H9 (cell line): ENCODE data around the gene MN1. TPM values are rescaled to one million over a fixed set of nuclear protein-coding genes. Genes with fewer than 3 reads are reported as not detected.

ENCODE experiments used
- DNase-seq: peaks from one replicate; pipeline ENCODE4 v3.0.0-alpha.2; 2017
- H2AFZ ChIP-seq: one replicate; pipeline ENCODE4 v1.6.1; 2013; ENCODE audit warnings: mild to moderate bottlenecking, low read length, control low read depth, moderate library complexity
- H2AK5ac ChIP-seq: 2 replicates; pipeline ENCODE4 v1.6.1; 2013; ENCODE audit warnings: low read length, control low read depth, mixed read lengths; ENCODE audit not compliant: insufficient read length
- H2BK120ac ChIP-seq: one replicate; pipeline ENCODE4 v1.6.1; 2013; ENCODE audit warnings: low read depth, mild to moderate bottlenecking, low read length, control low read depth, inconsistent platforms; ENCODE audit not compliant: poor library complexity, severe bottlenecking
- H2BK12ac ChIP-seq: 2 replicates; pipeline ENCODE4 v1.6.1; 2013; ENCODE audit warnings: low read length, control low read depth, mixed read lengths, low read depth; ENCODE audit not compliant: insufficient read length
- H2BK15ac ChIP-seq: 2 replicates; pipeline ENCODE4 v1.6.1; 2013; ENCODE audit warnings: low read depth, low read length, control low read depth
- H2BK20ac ChIP-seq: one replicate; pipeline ENCODE4 v1.6.1; 2013; ENCODE audit warnings: low read depth, mild to moderate bottlenecking, low read length, control low read depth, inconsistent platforms; ENCODE audit not compliant: poor library complexity, severe bottlenecking
- H2BK5ac ChIP-seq: 2 replicates; pipeline ENCODE4 v1.6.1; 2013; ENCODE audit warnings: low read length, control low read depth, mixed read lengths; ENCODE audit not compliant: insufficient read length
- H3K14ac ChIP-seq: 2 replicates; pipeline ENCODE4 v1.6.1; 2013; ENCODE audit warnings: low read length, control low read depth; ENCODE audit not compliant: insufficient read depth
- H3K18ac ChIP-seq: 2 replicates; pipeline ENCODE4 v1.6.1; 2013; ENCODE audit warnings: low read depth, mild to moderate bottlenecking, mixed read lengths, low read length, control low read depth; ENCODE audit not compliant: insufficient read length
- H3K23ac ChIP-seq: 2 replicates; pipeline ENCODE4 v1.6.1; 2013; ENCODE audit warnings: low read length, control low read depth, mixed read lengths, low read depth; ENCODE audit not compliant: insufficient read length
- H3K23me2 ChIP-seq: 2 replicates; pipeline ENCODE4 v1.6.1; 2013; ENCODE audit warnings: low read depth, mild to moderate bottlenecking, mixed read lengths, low read length, control low read depth; ENCODE audit not compliant: insufficient read length, poor library complexity, severe bottlenecking
- H3K27ac ChIP-seq: 2 replicates; pipeline ENCODE4 v1.5.1; 2013; ENCODE audit warnings: low read length, control low read depth, mixed read lengths, low read depth; ENCODE audit not compliant: insufficient read length
- H3K27me3 ChIP-seq: 2 replicates; pipeline ENCODE4 v1.6.1; 2013; ENCODE audit warnings: low read length, control low read depth, inconsistent platforms; ENCODE audit not compliant: insufficient read depth
- H3K4ac ChIP-seq: 2 replicates; pipeline ENCODE4 v1.6.1; 2013; ENCODE audit warnings: low read depth, mild to moderate bottlenecking, control low read depth, inconsistent platforms, low read length, moderate library complexity
- H3K4me1 ChIP-seq: 2 replicates; pipeline ENCODE4 v1.6.1; 2013; ENCODE audit warnings: low read length, control low read depth, inconsistent platforms; ENCODE audit not compliant: insufficient read depth
- H3K4me2 ChIP-seq: 2 replicates; pipeline ENCODE4 v1.6.1; 2013; ENCODE audit warnings: low read length, control low read depth, mixed read lengths; ENCODE audit not compliant: insufficient read length, insufficient read depth
- H3K56ac ChIP-seq: 2 replicates; pipeline ENCODE4 v1.6.1; 2013; ENCODE audit warnings: low read depth, mild to moderate bottlenecking, mixed read lengths, low read length, control low read depth; ENCODE audit not compliant: insufficient read length
- H3K79me1 ChIP-seq: 2 replicates; pipeline ENCODE4 v1.6.1; 2013; ENCODE audit warnings: low read depth, mild to moderate bottlenecking, moderate library complexity, low read length, control low read depth, inconsistent platforms; ENCODE audit not compliant: insufficient read depth, poor library complexity, severe bottlenecking
- H3K79me2 ChIP-seq: 2 replicates; pipeline ENCODE4 v1.6.1; 2013; ENCODE audit warnings: low read length, control low read depth, inconsistent platforms; ENCODE audit not compliant: insufficient read depth
- H3K9ac ChIP-seq: 2 replicates; pipeline ENCODE4 v1.6.1; 2013; ENCODE audit warnings: low read length, control low read depth, mixed read lengths; ENCODE audit not compliant: insufficient read length; ENCODE audit errors: extremely low read depth
- H3K9me3 ChIP-seq: one replicate; pipeline ENCODE4 v1.6.1; 2013; ENCODE audit warnings: low read depth, low read length, inconsistent platforms; ENCODE audit not compliant: control insufficient read depth
- H3T11ph ChIP-seq: one replicate; pipeline ENCODE4 v1.6.1; 2013; ENCODE audit warnings: mild to moderate bottlenecking, low read length, control low read depth, inconsistent platforms
- H4K20me1 ChIP-seq: one replicate; pipeline ENCODE4 v1.6.1; 2013; ENCODE audit not compliant: control insufficient read depth, insufficient read length, insufficient read depth
- H4K5ac ChIP-seq: 2 replicates; pipeline ENCODE4 v1.6.1; 2013; ENCODE audit warnings: low read depth, mild to moderate bottlenecking, mixed read lengths, low read length, control low read depth; ENCODE audit not compliant: insufficient read length
- H4K8ac ChIP-seq: replicated peaks from 2 replicates; pipeline ENCODE4 v1.6.1; 2013; ENCODE audit warnings: low read length, control low read depth, mixed read lengths, low read depth; ENCODE audit not compliant: insufficient read length
- H4K91ac ChIP-seq: 2 replicates; pipeline ENCODE4 v1.6.1; 2013; ENCODE audit warnings: low read depth, mild to moderate bottlenecking, moderate library complexity, mixed read lengths, low read length, control low read depth; ENCODE audit not compliant: insufficient read length
- H3K27ac Mint-ChIP-seq, 3 experiments: 2 replicates in 2 of 3; 3 replicates in 1 of 3; pipeline ENCODE4 v1.8.0; 2020 to 2021; ENCODE audit warnings: mixed read lengths in 3 of 3, mild to moderate bottlenecking in 1 of 3, moderate library complexity in 1 of 3
- H3K27me3 Mint-ChIP-seq: 2 replicates; pipeline ENCODE4 v1.8.0; 2021; ENCODE audit warnings: low read depth, mild to moderate bottlenecking, moderate library complexity, mixed read lengths
- H3K36me3 Mint-ChIP-seq, 3 experiments: 2 replicates in 2 of 3; 3 replicates in 1 of 3; pipeline ENCODE4 v1.8.0; 2020 to 2021; ENCODE audit warnings: low read depth in 3 of 3, mixed read lengths in 3 of 3; ENCODE audit not compliant: insufficient read depth in 1 of 3
- H3K4me1 Mint-ChIP-seq, 2 experiments: 2 replicates each; pipeline ENCODE4 v1.8.0; 2020; ENCODE audit warnings: mixed read lengths in 2 of 2
- H3K4me3 Mint-ChIP-seq, 2 experiments: 2 replicates in 1 of 2; 3 replicates in 1 of 2; pipeline ENCODE4 v1.8.0; 2020 to 2021; ENCODE audit warnings: mild to moderate bottlenecking in 2 of 2, mixed read lengths in 2 of 2, moderate library complexity in 1 of 2
- H3K9me3 Mint-ChIP-seq, 2 experiments: 2 replicates in 1 of 2; 3 replicates in 1 of 2; pipeline ENCODE4 v1.8.0; 2020; ENCODE audit warnings: mild to moderate bottlenecking in 2 of 2, mixed read lengths in 2 of 2, moderate library complexity in 1 of 2
- WGBS: extraction: QIAGEN DNeasy Blood & Tissue Kit; methylation state at CpG from one replicate; pipeline ENCODE4 v1.1.7; 2013; ENCODE audit warnings: missing lambda C conversion rate, low lambda C conversion rate, mixed read lengths; ENCODE audit not compliant: insufficient read length; ENCODE audit errors: extremely low coverage; 5-methylcytosine and 5-hydroxymethylcytosine counted together
- total RNA-seq: library from RNA; stranded (reverse); gene quantifications from 2 replicates; pipeline ENCODE4 v1.2.1, GENCODE V29; 2021
- TF ChIP-seq, protein P1 (sequence below): fragments of 200-600 bp; sonication (generic); conservative IDR thresholded peaks from 3 replicates; pipeline ENCODE4 v1.8.0; 2021; ENCODE audit warnings: antibody characterized with exemption, mild to moderate bottlenecking

Gene MN1
- total RNA-seq, 1 experiment from 2014 or later: 2.8 TPM

- H3K4me1 Mint-ChIP-seq: peaks cover 28 to 35% of the 10 kb centered on the region in 2 experiments
- Histone ChIP-seq H4K20me1 (no peaks in the 10 kb centered on the region), H3K4me2 (no peak overlapping the region), H4K8ac (no peak overlapping the region), H2BK20ac (no peak overlapping the region), H3K23ac (no peak overlapping the region), H3K4ac (no peak overlapping the region), H3K9ac (no peak overlapping the region), H3K27me3 (no peaks in the 10 kb centered on the region), H2BK15ac (no peak overlapping the region), H3K4me1 (peaks cover 7% of the 10 kb centered on the region; the same call in 1 of the 2 replicates), H2AK5ac (no peak overlapping the region), H3K56ac (no peak overlapping the region), H3K27ac (no peak overlapping the region), H4K5ac (no peak overlapping the region), H3T11ph (no peak overlapping the region), H3K79me2 (peaks cover 39% of the 10 kb centered on the region; the same call in 1 of the 2 replicates), H2BK120ac (no peak overlapping the region), H3K14ac (no peak overlapping the region; the same call in 1 of the 2 replicates), H2BK5ac (no peak overlapping the region), H2AFZ (no peak overlapping the region), H3K79me1 (peaks cover 12% of the 10 kb centered on the region), H2BK12ac (no peak overlapping the region), H3K23me2 (no peaks in the 10 kb centered on the region), H3K18ac (no peak overlapping the region), H4K91ac (no peak overlapping the region), H3K9me3 (no peaks in the 10 kb centered on the region)
- TF ChIP-seq, protein P1, sequence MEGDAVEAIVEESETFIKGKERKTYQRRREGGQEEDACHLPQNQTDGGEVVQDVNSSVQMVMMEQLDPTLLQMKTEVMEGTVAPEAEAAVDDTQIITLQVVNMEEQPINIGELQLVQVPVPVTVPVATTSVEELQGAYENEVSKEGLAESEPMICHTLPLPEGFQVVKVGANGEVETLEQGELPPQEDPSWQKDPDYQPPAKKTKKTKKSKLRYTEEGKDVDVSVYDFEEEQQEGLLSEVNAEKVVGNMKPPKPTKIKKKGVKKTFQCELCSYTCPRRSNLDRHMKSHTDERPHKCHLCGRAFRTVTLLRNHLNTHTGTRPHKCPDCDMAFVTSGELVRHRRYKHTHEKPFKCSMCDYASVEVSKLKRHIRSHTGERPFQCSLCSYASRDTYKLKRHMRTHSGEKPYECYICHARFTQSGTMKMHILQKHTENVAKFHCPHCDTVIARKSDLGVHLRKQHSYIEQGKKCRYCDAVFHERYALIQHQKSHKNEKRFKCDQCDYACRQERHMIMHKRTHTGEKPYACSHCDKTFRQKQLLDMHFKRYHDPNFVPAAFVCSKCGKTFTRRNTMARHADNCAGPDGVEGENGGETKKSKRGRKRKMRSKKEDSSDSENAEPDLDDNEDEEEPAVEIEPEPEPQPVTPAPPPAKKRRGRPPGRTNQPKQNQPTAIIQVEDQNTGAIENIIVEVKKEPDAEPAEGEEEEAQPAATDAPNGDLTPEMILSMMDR: no peak
- peaks cover 23 to 25% (median 24%) of the 10 kb centered on the region in 3 experiments for H3K36me3 Mint-ChIP-seq
- H3K9me3 Mint-ChIP-seq: peaks cover 16 to 19% of the 10 kb centered on the region in 2 experiments
- WGBS: no CpG with 5 or more reads among the region's 5 CpGs
- no peak overlapping the region for H3K27ac Mint-ChIP-seq
- no peak for DNase-seq
- H3K4me3 Mint-ChIP-seq: no peak overlapping the region
- H3K27me3 Mint-ChIP-seq: no peaks in the 10 kb centered on the region
Measured at GRCh38 chr22:27720860-27721259, 80.7 kb downstream of the MN1 start.
